T-cell (primary cell): ENCODE measurements around the gene EIPR1. TPM values are rescaled to one million over a fixed set of nuclear protein-coding genes. Genes with fewer than 3 reads are reported as not detected.

Source experiments
- ATAC-seq, 4 experiments: fragments of 200-7000 bp in 3 of 4; fragments of 150-1000 bp in 1 of 4; cut with Tn5 transposase; replicated peaks in 1 of 4; 1 replicate in 3 of 4; 2 replicates in 1 of 4; pipeline ENCODE4 v1.10.0; 2021; ENCODE audit warnings: moderate library complexity in 3 of 4, mild to moderate bottlenecking in 2 of 4, moderate number of reproducible peaks in 1 of 4
- CTCF ChIA-PET, 2 donors: fragments of 300-600 bp; sonication (Branson Sonifier 250); formaldehyde crosslinking; loops; one replicate each; lab custom pipeline; 2022; ENCODE audit warnings: antibody characterized with exemption in 2 of 2; lab: Charles Lee
- POLR2A ChIA-PET, 2 donors: fragments of 300-600 bp; sonication (Branson Sonifier 250); formaldehyde crosslinking; loops; one replicate each; lab custom pipeline; 2022; ENCODE audit warnings: antibody characterized with exemption in 2 of 2; lab: Charles Lee
- DNase-seq, 35 experiments: peaks; one replicate each; pipeline versions ENCODE4 v3.0.0 to v3.0.0-alpha.2; 2013 to 2023
- H3K27ac ChIP-seq: one replicate; pipeline ENCODE4 v1.5.1; 2013; ENCODE audit warnings: low read length
- H3K27me3 ChIP-seq, 2 experiments: replicated peaks in 1 of 2; 1 replicate in 1 of 2; 2 replicates in 1 of 2; pipeline versions ENCODE4 v1.6.1 to v1.7.0; 2013; ENCODE audit warnings: low read length in 1 of 2, mixed read lengths in 1 of 2; ENCODE audit not compliant: control insufficient read depth in 2 of 2, insufficient read depth in 2 of 2; ENCODE audit errors: extremely low read depth in 1 of 2
- H3K36me3 ChIP-seq, 2 donors: 1 replicate in 1 of 2; 2 replicates in 1 of 2; pipeline versions ENCODE4 v1.6.1 to v1.7.0; 2013; ENCODE audit warnings: low read length in 1 of 2; ENCODE audit not compliant: control insufficient read depth in 2 of 2, insufficient read depth in 1 of 2; ENCODE audit errors: extremely low read depth in 1 of 2
- H3K4me1 ChIP-seq, 2 experiments: 1 replicate in 1 of 2; 2 replicates in 1 of 2; pipeline versions ENCODE4 v1.6.1 to v1.7.0; 2013; ENCODE audit warnings: low read length in 2 of 2, mixed read lengths in 1 of 2; ENCODE audit not compliant: insufficient read depth in 2 of 2, control insufficient read depth in 1 of 2; ENCODE audit errors: extremely low read depth in 1 of 2
- H3K4me3 ChIP-seq, 2 donors: 1 replicate in 1 of 2; 2 replicates in 1 of 2; pipeline versions ENCODE4 v1.5.1 to v1.7.0; 2013; ENCODE audit warnings: mild to moderate bottlenecking in 2 of 2, low read length in 1 of 2, moderate library complexity in 1 of 2; ENCODE audit not compliant: control insufficient read depth in 1 of 2; ENCODE audit errors: extremely low read depth in 1 of 2
- H3K9me3 ChIP-seq: 2 replicates; pipeline ENCODE4 v1.7.0; 2013
- H3K27ac Mint-ChIP-seq, 2 donors: one replicate each; pipeline ENCODE4 v1.8.0; 2020 to 2021; ENCODE audit warnings: mild to moderate bottlenecking in 2 of 2, mixed read lengths in 2 of 2
- H3K27me3 Mint-ChIP-seq, 2 donors: one replicate each; pipeline ENCODE4 v1.8.0; 2021 to 2022; ENCODE audit warnings: mixed read lengths in 2 of 2
- H3K36me3 Mint-ChIP-seq: one replicate; pipeline ENCODE4 v1.8.0; 2021; ENCODE audit warnings: mixed read lengths
- H3K4me1 Mint-ChIP-seq, 3 donors: one replicate each; pipeline ENCODE4 v1.8.0; 2020 to 2022; ENCODE audit warnings: mixed read lengths in 3 of 3, mild to moderate bottlenecking in 1 of 3
- H3K4me3 Mint-ChIP-seq, 3 donors: one replicate each; pipeline ENCODE4 v1.8.0; 2020 to 2022; ENCODE audit warnings: mild to moderate bottlenecking in 3 of 3, mixed read lengths in 3 of 3, moderate library complexity in 3 of 3
- H3K9me3 Mint-ChIP-seq, 3 donors: one replicate each; pipeline ENCODE4 v1.8.0; 2020 to 2022; ENCODE audit warnings: mixed read lengths in 3 of 3
- WGBS: methylation state at CpG from one replicate; pipeline ENCODE4 v1.1.5; 2013; ENCODE audit warnings: missing lambda C conversion rate; ENCODE audit not compliant: insufficient coverage; 5-methylcytosine and 5-hydroxymethylcytosine counted together
- total RNA-seq, 35 experiments: library from RNA in 6 of 35; stranded (reverse) in 6 of 35; fragments of 120-200 nt in 1 of 35; gene quantifications; one replicate each; pipeline versions ENCODE4 v1.2.1 to v1.2.4 and lab custom pipeline; 2013 to 2026

The EIPR1 gene
- total RNA-seq, 5 donors from 2014 or later (not counting 1 experiment from before 2014, with no cell fraction given) = 26.0 to 36.4 (median 27.8) TPM

GRCh38 chr2:3257826-3258225, 119.8 kb downstream of the EIPR1 start:
- POLR2A ChIA-PET = no interaction called here
- H3K4me1 Mint-ChIP-seq = peaks cover 0 to 10% (median 8%) of the 10 kb centered on the region in 3 donors
- CTCF ChIA-PET = no interaction called here
- Histone ChIP-seq H3K4me3 (no peak overlapping the region), H3K27ac (no peak overlapping the region), H3K27me3 (no peaks in the 10 kb centered on the region), H3K4me1 (no peaks in the 10 kb centered on the region), H3K9me3 (no peaks in the 10 kb centered on the region), H3K36me3 (peaks cover 3 to 21% of the 10 kb centered on the region in 2 donors)
- peaks cover 67% of the 10 kb centered on the region for H3K36me3 Mint-ChIP-seq
- DNase-seq (no peak), ATAC-seq (no peak)
- H3K9me3 Mint-ChIP-seq = no peaks in the 10 kb centered on the region
- H3K27me3 Mint-ChIP-seq = no peaks in the 10 kb centered on the region
- 100% methylated on average over 5 of the region's 8 CpGs for WGBS
- H3K27ac Mint-ChIP-seq = no peak overlapping the region
- H3K4me3 Mint-ChIP-seq = no peak overlapping the region

GRCh38 chr2:3257166-3257565, 120.5 kb downstream of the EIPR1 start:
- H3K4me1 Mint-ChIP-seq = peaks cover 0 to 10% (median 8%) of the 10 kb centered on the region in 3 donors
- ChIA-PET POLR2A (no interaction called here), CTCF (no interaction called here)
- no peaks in the 10 kb centered on the region for H3K9me3 Mint-ChIP-seq
- Histone ChIP-seq H3K27ac (no peak overlapping the region), H3K27me3 (no peaks in the 10 kb centered on the region), H3K4me1 (no peaks in the 10 kb centered on the region), H3K36me3 (peaks cover 0 to 21% of the 10 kb centered on the region in 2 donors), H3K4me3 (no peak overlapping the region), H3K9me3 (no peaks in the 10 kb centered on the region)
- peaks cover 61% of the 10 kb centered on the region for H3K36me3 Mint-ChIP-seq
- H3K27me3 Mint-ChIP-seq = no peaks in the 10 kb centered on the region
- WGBS = 96% methylated on average over 14 of the region's 14 CpGs
- no peak overlapping the region for H3K27ac Mint-ChIP-seq
- no peak overlapping the region for H3K4me3 Mint-ChIP-seq
- ATAC-seq = no peak
- DNase-seq = no peak

- Mint-ChIP-seq H3K9me3 (peaks cover 0 to under 1% (median 0%) of the 10 kb centered on the region in 3 donors), H3K4me1 (peaks cover 0 to 10% (median 8%) of the 10 kb centered on the region in 3 donors), H3K27ac (no peak overlapping the region), H3K4me3 (no peak overlapping the region), H3K27me3 (no peaks in the 10 kb centered on the region), H3K36me3 (peaks cover 62% of the 10 kb centered on the region)
- WGBS = 96% methylated on average over 11 of the region's 13 CpGs
- ATAC-seq = no peak
- no peaks in the 10 kb centered on the region for H3K27me3 ChIP-seq
- H3K4me1 ChIP-seq = no peaks in the 10 kb centered on the region
- no peak overlapping the region for H3K4me3 ChIP-seq
- no peak for DNase-seq
- peaks cover 0 to 21% of the 10 kb centered on the region in 2 donors for H3K36me3 ChIP-seq
- ChIA-PET POLR2A (no interaction called here), CTCF (no interaction called here)
- H3K27ac ChIP-seq = no peak overlapping the region
- no peaks in the 10 kb centered on the region for H3K9me3 ChIP-seq
Observed at GRCh38 chr2:3256605-3257004, 121.0 kb downstream of the EIPR1 start.

- WGBS = 97% methylated on average over 15 of the region's 16 CpGs
- Histone ChIP-seq H3K27ac (no peak overlapping the region), H3K4me1 (no peaks in the 10 kb centered on the region), H3K27me3 (no peaks in the 10 kb centered on the region), H3K36me3 (peaks cover 0 to 21% of the 10 kb centered on the region in 2 donors), H3K9me3 (no peaks in the 10 kb centered on the region), H3K4me3 (no peak overlapping the region)
- ChIA-PET CTCF (no interaction called here), POLR2A (no interaction called here)
- peaks cover 0 to 5% (median 2%) of the 10 kb centered on the region in 3 donors for H3K9me3 Mint-ChIP-seq
- H3K4me3 Mint-ChIP-seq = no peak overlapping the region
- no peak overlapping the region for H3K27ac Mint-ChIP-seq
- peaks cover 0 to 9% (median 8%) of the 10 kb centered on the region in 3 donors for H3K4me1 Mint-ChIP-seq
- H3K36me3 Mint-ChIP-seq = peaks cover 66% of the 10 kb centered on the region
- H3K27me3 Mint-ChIP-seq = no peaks in the 10 kb centered on the region
- DNase-seq (no peak), ATAC-seq (no peak)
Observed at GRCh38 chr2:3256157-3256556, 121.5 kb downstream of the EIPR1 start.

- H3K36me3 Mint-ChIP-seq = peaks cover 72% of the 10 kb centered on the region
Observed at GRCh38 chr2:3254442-3254941, 123.1 kb downstream of the EIPR1 start.

GRCh38 chr2:3253913-3254441, 123.6 kb downstream of the EIPR1 start:
- no peaks in the 10 kb centered on the region for H3K27me3 ChIP-seq
- no peaks in the 10 kb centered on the region for H3K9me3 ChIP-seq
- no peaks in the 10 kb centered on the region for H3K27me3 Mint-ChIP-seq
- no peaks in the 10 kb centered on the region for H3K4me1 ChIP-seq
- no peak overlapping the region for H3K4me3 ChIP-seq
- H3K36me3 Mint-ChIP-seq = peaks cover 75% of the 10 kb centered on the region
- ATAC-seq (no peak), DNase-seq (no peak)
- 73% methylated on average over 9 of the region's 15 CpGs for WGBS
- ChIA-PET POLR2A (no interaction called here), CTCF (no interaction called here)
- H3K36me3 ChIP-seq = peaks cover 1 to 21% of the 10 kb centered on the region in 2 donors
- H3K27ac ChIP-seq = no peak overlapping the region
- H3K4me1 Mint-ChIP-seq = peaks cover 0 to 5% (median 0%) of the 10 kb centered on the region in 3 donors
- H3K4me3 Mint-ChIP-seq = no peak overlapping the region
- H3K9me3 Mint-ChIP-seq = peaks cover 5 to 11% (median 7%) of the 10 kb centered on the region in 3 donors
- H3K27ac Mint-ChIP-seq = no peak overlapping the region

More at GRCh38 chr2:3254442-3254941, 123.1 kb downstream of the EIPR1 start:
- no peaks in the 10 kb centered on the region for H3K4me1 ChIP-seq
- H3K9me3 Mint-ChIP-seq = peaks cover under 1 to 6% (median 2%) of the 10 kb centered on the region in 3 donors
- no peak overlapping the region for H3K27ac ChIP-seq
- peaks cover 0 to 5% (median 3%) of the 10 kb centered on the region in 3 donors for H3K4me1 Mint-ChIP-seq
- H3K4me3 Mint-ChIP-seq = no peak overlapping the region
- ChIA-PET CTCF (interaction anchor here in 1 of 2 donors (0.7 kb wide), 1 partner anchor 157 kb away, joined by 3 read pairs; no protein-coding TSS in a partner anchor), POLR2A (no interaction called here)
- no peaks in the 10 kb centered on the region for H3K27me3 ChIP-seq
- peaks cover 0 to 21% of the 10 kb centered on the region in 2 donors for H3K36me3 ChIP-seq
- no peak overlapping the region for H3K27ac Mint-ChIP-seq
- H3K9me3 ChIP-seq = no peaks in the 10 kb centered on the region
- ATAC-seq (no peak), DNase-seq (no peak)
- H3K4me3 ChIP-seq = no peak overlapping the region
- WGBS = 100% methylated on average over 1 of the region's 10 CpGs
- H3K27me3 Mint-ChIP-seq = no peaks in the 10 kb centered on the region
